ENCODE measurements around the gene DRD2.

DRD2 gene

DNA sequence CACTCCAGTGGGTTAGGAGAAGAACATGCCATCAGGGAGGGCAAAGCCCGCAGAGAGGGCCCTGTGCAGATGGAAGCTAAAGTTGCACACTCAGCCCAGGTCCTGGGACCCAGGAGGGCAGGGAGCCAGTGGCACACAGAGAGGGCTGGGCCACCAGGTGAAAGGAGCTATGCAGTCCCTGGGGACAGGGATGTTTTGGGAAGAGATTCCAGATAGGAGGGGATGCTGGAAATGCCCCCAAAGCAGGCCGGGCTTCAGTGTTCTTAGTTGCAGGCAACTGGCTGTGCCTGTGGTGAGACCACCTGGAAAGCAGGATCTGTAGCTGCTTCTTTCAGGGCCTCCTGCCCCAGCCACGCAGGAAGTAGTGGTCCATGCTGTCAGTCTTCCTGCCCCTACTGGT lies 68.0 kb downstream of the DRD2 start:
- no peak for DNase-seq (ENCODE audit: extremely low spot score, insufficient read length, low read depth)

DNA sequence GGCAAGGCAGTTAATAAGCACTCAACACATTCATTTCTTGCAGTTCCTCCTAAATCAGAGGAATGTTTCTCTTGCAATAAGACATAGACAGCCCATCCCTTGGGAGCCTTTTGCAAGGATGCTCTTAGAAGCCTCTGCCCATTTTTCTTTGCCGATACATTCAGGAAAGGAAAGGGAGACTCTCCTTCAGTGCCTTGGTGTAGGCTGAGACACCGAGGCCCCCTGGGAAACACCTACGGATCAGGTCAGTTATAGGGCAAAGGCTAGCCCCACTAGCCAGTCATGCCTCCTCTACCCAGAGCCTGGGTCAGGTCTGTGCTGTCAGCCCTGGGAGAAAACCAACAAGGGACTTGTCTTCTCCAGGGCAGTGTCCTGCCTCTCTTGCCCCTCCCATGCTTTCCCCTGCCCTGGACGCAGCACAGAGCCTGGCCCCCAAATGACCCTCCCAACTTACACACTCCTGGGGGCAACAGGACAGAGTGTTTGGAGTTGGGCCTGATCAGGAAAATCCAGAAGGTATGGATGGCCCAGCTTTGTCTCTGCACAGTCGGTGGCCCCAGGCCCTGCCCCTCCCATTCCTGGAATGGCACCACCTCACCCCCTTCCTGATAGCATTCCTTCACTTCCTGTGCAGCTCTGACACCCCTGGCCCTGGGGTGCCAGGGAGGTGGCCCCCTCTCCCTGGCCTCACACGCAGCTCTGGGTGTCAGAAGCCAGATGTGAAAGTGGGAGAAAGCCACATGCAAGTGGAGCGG lies 69.3 kb downstream of the DRD2 start:
- DNase-seq (ENCODE audit: extremely low spot score, insufficient read length, low read depth) (no peak), FAIRE-seq (no peak)

More for the DNA sequence above, 68.0 kb downstream of the DRD2 start:
- FAIRE-seq, result no peak

DNA sequence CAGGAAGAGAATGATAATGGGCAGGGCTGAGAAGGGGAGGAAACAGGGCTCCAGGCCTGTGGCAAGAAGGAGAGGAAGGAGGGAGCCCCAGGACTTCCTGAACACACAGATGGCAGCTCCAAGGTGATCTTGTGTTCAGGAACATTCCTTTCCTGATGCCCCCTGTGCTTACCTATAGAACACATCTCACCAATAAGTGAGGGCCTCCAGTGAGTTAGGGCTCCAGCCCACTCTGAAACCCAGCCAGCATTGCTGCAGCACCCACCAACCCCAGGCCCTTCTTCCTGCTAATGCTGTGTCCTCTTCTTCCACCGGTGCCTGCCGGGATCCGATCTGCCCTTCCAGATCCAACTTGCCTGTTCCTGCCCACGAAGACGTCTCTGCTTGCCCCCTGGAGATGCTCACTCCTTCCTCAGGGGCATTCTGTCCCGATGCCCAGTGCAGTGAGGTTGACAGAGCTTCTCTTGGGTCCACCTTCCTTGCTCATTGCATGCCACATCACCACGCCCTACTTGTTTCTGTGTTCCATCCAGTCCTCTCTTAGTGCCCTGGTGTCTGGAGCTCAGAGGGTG lies 70.3 kb downstream of the DRD2 start:
- DNase-seq (ENCODE audit: extremely low spot score, insufficient read length, low read depth) (no peak), FAIRE-seq (no peak)

DNA sequence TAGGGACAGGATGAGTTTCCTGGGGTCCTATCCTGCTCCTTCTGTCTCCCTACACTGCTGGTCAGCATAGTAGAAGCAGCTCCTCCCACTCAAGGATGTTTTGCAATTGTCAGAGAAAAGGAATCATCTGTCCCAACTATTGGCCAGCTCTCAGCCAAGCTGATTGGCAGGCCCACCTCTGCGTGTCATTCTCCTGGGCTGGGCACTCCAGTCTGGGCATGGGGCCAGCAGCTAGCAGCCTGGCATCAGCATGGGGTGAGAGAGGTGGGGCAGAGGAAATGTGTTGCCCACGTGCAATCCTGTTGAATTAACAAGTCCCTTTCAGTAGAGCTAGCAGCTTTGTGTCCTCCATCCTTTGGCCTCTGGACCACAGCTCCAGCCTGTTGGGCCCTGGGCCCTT lies 73.5 kb downstream of the DRD2 start:
- DNase-seq (ENCODE audit: extremely low spot score, insufficient read length, low read depth), result no peak
- no peak for FAIRE-seq

DNA sequence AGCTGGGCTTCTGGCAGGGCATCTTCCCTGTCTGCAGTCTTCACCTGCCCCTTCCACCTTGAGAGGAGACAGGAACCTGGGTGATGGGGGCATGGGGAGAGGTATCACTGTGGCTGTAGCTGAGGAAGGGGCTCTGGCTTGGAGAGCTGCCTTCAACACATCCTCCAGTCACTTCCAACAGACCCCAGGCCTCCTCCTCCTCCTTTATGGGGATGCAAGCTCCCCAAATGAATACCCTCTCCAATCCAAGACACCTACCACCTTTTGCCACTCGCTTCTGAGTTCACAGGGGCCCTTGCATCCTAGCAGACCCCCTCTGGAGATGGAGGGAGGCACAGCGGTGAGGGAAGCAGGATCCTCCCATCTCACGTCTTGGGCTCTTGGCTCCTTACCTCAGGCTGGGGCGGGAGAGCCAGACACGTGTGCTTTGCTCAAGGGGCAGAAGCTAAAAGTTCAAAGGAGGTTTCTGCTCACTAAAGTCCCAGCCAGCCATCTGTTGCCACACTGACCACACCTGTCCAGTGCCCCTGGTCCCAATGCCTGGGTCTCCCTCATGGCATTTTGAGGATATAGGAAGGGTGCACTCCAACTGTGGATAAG lies 74.5 kb downstream of the DRD2 start:
- FAIRE-seq (no peak), DNase-seq (ENCODE audit: extremely low spot score, insufficient read length, low read depth) (no peak)

DNA sequence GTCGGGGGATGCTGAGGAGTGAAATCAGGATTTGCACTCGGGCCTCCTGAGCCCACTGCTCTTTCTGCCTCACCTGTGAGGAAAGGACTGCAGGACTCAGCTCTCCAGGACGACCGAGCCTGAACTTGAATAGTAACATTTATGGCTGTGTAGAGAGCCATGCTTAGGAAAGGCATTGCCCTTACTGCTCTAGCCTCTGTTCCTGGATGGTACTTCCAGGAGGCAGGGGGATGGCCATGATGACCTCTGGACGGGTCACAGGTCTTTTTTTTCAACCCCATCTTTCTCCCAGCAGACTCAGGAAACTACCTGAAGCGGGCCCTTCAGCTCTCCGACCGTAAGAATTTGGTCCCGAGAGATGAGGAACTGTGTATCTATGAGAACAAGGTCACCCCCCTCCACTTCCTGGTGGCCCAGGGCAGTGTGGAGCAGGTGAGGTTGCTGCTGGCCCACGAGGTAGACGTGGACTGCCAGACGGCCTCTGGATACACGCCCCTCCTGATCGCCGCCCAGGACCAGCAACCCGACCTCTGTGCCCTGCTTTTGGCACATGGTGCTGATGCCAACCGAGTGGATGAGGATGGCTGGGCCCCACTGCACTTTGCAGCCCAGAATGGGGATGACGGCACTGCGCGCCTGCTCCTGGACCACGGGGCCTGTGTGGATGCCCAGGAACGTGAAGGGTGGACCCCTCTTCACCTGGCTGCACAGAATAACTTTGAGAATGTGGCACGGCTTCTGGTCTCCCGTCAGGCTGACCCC lies 76.3 kb downstream of the DRD2 start:
- DNase-seq (ENCODE audit: extremely low spot score, insufficient read length, low read depth), result no peak
- no peak for FAIRE-seq

DNA sequence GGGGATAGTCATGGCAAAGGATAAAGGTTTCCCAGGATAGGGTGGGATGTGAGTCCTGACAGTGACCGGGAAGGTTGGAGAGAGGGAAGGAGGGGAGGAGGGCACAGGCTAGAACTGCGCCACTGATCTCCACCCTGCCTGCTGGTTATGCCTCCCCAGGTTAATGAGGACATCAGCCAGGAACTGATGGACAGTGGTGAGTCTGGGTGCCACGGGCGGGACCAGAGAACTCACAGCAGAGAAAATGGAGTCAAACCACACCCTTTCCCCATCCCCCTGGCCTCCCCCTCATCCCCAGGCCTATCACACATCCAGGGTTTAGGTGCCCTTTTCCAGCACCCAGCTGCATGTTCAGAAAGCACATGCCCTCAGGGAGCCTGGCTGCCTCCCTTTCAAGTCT lies 77.4 kb downstream of the DRD2 start:
- no peak for DNase-seq (ENCODE audit: extremely low spot score, insufficient read length, low read depth)
- no peak for FAIRE-seq

DNA sequence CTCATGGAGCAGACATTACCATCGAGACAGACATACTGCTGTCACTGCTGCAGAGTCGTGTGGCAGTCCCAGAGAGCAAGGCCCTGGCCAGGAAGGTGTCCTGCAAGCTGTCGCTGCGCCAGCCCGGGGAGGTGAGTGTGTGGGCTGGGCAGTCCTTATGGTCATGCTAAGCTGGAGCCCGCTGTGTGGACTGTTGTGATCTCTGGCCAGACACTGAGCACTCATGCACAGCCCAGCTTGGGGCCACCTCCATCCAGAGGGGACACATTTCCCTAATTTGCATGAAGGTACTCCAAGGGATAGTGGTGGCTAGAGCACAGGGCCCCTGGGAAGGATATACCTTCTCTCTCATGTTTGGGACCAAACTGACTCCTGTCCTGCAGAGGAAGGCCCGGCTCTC lies 78.0 kb downstream of the DRD2 start:
- DNase-seq (ENCODE audit: extremely low spot score, insufficient read length, low read depth) (no peak), FAIRE-seq (no peak)

DNA sequence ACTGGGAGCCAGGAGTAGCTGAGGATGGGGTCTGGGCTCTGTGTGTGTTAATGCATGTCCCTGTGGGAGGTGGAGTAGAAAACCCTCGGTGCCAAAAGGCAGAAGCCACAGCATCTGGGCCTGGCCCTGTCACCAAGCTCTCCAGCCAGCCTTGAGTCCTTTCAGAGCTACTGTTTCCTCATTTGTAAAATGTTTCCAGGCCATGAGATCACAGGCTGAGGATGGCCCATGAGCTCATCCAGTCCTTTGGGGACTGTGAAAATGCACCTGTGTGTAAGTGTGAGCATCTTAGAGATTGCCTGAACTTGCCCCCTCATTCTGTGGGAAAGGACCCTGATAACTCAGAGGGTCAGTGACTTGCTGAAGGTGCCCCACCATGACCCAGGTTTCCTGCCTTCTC lies 78.5 kb downstream of the DRD2 start:
- FAIRE-seq, result no peak
- DNase-seq (ENCODE audit: extremely low spot score, insufficient read length, low read depth), result no peak

DNA sequence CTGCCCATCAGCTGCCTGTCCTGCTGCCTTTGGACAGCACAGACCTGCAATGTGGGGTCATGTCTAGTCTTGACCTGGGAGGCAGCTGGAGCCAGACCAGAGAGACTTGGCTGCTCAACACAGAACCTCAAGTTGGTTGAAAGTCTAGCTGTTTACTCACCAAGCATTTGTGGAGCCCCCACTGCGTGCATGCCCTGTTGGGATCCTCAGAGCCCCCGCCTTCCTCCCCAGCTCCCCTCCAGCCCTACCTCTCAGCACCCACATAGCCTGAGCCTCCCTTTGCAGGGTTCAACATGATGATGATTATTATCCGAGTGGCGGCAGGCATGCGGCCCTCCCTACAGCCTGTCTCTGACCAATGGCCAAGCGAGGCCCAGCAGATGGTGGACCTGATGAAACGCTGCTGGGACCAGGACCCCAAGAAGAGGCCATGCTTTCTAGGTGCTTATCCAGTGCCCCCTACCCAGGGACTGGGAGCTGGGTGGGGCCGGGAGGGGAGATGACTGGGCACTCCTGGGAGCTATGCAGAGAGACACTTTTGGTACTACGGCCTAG lies 79.3 kb downstream of the DRD2 start:
- no peak for FAIRE-seq
- no peak for DNase-seq (ENCODE audit: extremely low spot score, insufficient read length, low read depth)

DNA sequence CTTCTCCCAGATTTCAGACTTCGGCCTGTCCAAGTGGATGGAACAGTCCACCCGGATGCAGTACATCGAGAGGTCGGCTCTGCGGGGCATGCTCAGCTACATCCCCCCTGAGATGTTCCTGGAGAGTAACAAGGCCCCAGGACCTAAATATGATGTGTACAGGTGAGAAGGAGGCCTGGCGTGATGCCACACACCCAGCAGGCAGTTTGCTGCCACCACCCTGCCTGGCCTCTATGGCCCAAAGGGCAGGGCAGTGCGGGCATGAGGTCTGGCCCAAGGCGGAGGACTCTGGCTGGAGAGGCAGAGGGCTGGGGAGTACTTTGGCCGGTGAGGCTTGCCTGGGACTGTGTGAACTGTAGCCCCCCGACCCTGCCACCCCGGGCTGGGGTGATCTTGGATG lies 80.3 kb downstream of the DRD2 start:
- FAIRE-seq (no peak), DNase-seq (ENCODE audit: extremely low spot score, insufficient read length, low read depth) (no peak)

DNA sequence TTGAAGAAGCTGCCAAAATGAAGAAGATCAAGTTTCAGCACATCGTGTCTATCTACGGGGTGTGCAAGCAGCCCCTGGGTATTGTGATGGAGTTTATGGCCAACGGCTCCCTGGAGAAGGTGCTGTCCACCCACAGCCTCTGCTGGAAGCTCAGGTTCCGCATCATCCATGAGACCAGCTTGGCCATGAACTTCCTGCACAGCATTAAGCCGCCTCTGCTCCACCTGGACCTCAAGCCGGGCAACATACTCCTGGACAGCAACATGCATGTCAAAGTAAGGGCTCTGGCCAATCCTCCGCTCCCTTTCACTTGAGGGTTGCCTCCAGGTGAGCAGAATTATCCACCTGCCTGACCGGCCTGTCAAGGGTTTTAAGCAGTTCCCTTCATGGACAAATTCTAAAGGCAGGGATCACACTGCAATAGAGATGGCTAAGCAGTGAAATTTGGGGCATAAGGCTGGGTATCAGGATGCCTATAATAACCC lies 81.7 kb downstream of the DRD2 start:
- FAIRE-seq, result no peak
- no peak for DNase-seq (ENCODE audit: extremely low spot score, insufficient read length, low read depth)

DNA sequence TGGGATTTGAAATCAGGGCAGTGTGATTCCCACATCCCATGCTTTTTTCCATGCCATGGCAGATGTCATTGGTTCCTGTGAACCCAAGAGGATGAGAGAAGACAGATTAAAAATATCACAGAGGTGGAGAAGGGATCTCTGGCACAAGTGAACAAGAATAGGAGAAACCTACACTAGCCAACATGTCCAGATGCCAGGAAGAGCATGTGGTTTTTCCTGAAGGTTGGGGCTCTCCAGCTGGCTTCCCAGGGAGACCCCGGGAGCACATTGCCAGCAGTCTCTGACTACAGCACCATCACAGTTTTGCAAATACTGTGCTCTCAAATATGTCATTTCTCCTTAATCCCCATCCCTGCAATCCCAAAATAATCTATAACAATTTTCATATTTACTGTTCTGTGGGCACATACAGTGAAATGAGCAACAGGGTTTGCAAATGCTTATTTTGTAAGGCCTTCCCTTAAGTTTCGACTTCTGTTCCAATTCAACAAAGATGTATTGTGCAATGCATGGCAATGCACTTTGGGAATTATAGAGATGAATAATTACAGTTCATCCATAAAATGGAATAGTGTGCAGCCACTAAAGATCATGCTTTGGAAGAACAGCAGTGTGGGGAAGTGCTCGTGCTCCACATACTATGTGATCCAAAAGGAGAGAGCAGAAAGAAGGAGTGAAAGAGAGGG lies 82.8 kb downstream of the DRD2 start:
- FAIRE-seq, result no peak
- DNase-seq (ENCODE audit: extremely low spot score, insufficient read length, low read depth), result no peak

DNA sequence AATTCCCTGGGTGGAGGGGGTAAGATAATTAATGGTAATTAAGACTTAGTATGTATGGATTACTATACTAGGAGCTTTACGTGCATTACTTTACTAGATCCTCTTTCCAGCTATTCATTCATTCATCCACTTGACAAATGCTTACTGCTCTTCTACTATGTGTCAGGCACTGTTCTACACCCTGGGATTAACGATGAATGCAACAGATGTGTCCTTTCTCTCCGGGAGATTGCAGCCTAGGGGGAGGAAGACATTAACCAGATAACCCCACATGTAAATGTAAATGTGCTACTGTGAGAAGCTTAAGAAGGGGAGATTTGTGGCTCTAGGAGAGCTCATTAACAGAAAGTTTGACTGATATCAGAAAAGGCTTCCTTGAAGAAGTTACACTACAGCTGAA lies 85.9 kb downstream of the DRD2 start:
- FAIRE-seq (no peak), DNase-seq (ENCODE audit: extremely low spot score, insufficient read length, low read depth) (no peak)

DNA sequence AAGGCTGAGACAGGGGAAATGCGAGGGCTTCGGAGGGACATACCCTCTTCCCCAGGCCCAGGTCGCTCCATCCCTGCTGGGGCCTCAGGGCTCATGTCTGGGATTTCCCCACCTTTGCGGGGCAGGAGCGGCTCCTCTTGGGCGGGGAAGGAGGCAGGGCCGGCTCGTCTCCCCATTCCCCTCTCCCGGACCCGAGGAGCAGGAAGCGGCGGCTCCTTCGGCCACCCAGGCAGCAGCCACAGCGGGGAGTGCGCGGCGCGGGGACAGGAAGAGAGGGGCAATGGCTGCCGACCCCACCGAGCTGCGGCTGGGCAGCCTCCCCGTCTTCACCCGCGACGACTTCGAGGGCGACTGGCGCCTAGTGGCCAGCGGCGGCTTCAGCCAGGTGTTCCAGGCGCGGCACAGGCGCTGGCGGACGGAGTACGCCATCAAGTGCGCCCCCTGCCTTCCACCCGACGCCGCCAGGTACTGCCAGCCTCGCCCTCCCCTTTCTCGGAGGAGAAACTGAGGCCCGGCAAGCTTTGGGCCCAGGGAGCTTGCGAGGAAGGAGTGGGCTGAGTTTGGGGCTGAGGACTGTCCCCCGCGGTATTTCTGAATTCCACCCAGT lies 87.5 kb downstream of the DRD2 start, which contains the start of gene ANKK1:
Gene ANKK1 (plus strand): TSS at position 175 of the 607 bp plus-strand sequence. CDS start 106 bp downstream, at position 281.
- DNase-seq (ENCODE audit: extremely low spot score, insufficient read length, low read depth) (no peak), FAIRE-seq (no peak)

DNA sequence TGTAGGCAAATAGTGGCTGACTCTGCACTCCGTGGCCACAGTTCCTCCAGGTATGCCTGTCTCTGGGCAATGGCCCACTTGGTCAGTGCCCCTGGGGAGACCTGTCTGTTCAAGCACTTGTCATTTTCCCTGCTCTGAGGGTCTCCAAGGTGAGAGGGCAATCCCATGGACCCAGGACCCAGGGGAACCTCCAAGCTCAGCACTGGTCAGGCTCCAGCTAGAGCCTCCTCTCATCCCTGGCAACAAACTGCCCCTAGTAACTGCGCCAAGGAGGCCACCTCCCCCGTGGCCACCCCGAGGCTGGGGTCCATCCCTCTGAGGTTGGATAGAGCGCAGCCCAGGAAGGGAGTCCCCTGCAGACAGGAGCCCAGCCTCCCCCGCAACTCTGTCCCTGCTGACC lies 88.3 kb downstream of the DRD2 start:
- FAIRE-seq (no peak), DNase-seq (ENCODE audit: extremely low spot score, insufficient read length, low read depth) (no peak)

DNA sequence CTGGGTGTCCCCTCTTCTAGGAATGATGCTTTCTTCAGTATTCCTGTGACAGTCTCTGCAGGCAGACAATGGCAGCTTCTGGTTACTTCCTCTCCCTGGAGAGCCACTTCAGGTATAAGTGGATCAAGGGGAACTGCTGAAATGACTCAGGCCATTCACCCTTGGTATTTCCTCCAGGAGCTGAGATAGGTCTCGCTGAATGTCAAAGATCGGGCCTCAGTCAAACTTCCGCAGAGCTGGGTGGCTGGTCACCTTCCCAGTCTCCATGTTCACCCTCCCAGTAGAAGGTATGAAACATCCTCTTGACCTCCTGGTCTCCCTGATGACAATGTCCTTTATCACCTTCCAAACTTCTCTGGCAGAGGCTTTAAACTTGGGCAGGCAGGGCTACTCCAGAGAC lies 89.4 kb downstream of the DRD2 start:
- no peak for DNase-seq (ENCODE audit: extremely low spot score, insufficient read length, low read depth)
- FAIRE-seq, result no peak

DNA sequence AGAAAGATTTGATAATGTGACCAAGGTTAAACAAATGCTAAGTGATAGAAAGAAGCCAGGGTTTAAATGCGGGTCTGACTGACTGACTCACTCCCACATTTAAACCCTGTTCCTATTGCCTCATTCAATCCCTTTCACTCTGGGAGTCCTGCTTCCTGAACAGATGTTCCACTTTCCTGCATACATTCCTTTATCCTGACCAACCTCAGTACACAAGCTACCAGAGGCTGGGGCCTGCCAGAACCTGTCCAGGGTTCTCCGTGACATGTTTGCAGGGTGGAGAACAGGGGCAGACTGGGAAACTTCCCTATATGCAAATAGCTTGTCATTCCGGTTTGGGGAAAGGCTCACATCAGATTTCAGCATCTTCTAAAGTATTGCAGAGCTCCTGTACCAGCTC lies 90.6 kb downstream of the DRD2 start:
- no peak for DNase-seq (ENCODE audit: extremely low spot score, insufficient read length, low read depth)
- FAIRE-seq, result no peak

DNA sequence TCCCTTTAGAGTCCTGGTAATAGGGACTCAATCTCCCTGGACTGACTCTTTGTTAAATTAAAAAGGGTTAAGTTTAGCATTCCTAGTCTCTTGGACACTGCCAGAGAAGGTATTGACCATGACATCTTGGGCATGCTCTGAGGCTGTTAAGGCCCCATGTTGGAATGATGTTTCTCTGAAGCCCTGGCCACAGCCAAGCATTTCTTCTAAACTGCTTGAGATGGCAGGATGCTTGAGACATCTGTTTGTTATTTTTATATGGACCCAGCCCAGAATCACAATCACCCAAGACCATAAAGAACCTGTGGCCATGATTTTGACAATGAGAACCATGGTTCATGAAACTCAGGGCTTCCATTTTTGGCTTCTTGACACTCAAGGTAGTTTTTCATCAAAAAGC lies 93.1 kb downstream of the DRD2 start:
- FAIRE-seq (no peak), DNase-seq (ENCODE audit: extremely low spot score, insufficient read length, low read depth) (no peak)

All from GM18507 (cell line).